GM18868 (cell line): ENCODE data around the gene CYSLTR2.

Source experiments
- ATAC-seq: cut with Tn5 transposase; IDR thresholded peaks from one replicate; pipeline ENCODE4 v1.9.1; 2021; ENCODE audit warnings: mild to moderate bottlenecking, moderate library complexity; ENCODE audit not compliant: unreplicated experiment

Gene CYSLTR2, protein sequence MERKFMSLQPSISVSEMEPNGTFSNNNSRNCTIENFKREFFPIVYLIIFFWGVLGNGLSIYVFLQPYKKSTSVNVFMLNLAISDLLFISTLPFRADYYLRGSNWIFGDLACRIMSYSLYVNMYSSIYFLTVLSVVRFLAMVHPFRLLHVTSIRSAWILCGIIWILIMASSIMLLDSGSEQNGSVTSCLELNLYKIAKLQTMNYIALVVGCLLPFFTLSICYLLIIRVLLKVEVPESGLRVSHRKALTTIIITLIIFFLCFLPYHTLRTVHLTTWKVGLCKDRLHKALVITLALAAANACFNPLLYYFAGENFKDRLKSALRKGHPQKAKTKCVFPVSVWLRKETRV

DNA sequence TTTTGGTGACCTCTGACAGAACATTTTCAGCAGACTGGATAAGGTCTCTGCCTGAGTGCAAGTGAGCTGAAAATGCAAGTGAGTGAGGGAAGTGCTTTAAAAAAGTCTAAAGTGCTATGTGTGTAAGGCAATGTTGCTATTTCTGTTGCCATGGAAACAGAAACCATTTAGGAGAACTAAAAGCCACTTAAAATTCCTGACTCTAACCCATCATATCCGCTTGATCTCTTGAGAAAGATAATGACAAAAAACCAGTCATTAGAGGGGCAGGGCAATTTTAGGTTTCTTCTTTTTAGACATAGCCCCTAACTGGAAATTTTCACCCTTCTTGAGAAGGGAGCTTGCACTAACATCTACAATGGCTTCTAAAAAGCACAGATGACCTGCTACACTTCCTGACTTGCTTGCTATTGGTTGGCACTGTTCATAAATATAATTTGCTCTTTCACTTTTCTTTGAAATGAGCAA, at the start of gene CYSLTR2:
CYSLTR2 (plus strand) TSS at position 458 of the 468 bp plus-strand sequence. CDS start 52,889 bp downstream, outside the sequence.
- ATAC-seq, result peak; percentile 73

DNA sequence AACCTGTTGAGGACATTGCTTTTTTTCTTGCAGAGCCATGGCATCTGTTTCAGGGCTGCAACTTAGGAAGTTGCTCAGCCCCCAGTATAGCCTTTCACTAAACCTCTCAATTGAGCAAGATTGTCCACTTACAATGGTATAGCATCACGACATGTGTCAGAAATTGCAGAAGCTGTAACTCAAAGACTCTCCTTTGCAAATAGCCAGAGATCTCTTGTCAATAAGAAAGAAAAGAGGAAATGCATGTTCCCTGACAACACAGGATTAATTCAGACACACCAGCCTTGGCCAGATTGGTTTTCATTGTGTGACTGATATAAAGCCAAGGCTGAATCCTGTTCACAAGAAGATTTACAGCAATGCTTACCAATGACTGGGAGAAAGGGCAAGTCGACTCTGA, 38.7 kb upstream of the CYSLTR2 start:
- no peak for ATAC-seq

DNA sequence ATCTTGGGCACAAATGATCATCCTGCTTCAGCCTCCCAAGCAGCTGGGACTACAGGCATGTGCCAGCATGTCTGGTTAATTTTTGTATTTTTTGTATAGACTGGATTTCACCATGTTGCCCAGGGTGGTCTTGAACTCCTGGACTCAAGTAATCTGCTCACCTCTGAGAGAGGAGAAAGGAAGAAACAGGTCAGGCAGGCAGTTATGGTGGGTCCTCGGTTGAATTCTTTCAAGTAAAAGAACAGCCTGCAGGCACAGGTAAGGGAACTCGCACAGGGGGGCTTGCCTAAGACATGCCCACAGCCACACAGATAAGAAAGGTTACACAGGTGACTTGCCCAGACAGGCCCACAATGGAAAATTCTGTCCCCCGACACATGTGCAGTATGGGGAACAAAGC, 34.8 kb upstream of the CYSLTR2 start:
- no peak for ATAC-seq

DNA sequence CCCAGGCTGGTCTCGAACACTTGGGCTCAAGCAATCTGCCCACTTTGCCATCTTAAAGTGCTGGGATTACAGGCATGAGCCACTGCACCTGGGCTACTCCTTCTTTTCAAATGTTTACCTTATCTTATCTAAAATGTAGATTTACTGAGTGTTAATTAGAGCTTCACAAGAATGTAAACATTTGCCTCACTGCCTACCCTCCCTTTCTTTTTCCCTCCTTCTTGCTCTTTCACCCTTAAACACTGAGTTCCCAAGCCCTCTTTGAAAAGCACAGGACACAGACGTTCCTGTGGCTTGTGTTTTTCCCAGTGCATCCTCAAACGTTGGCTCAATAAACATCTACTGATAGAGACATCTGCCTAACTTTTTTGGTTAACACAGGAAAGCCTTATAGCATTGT, 32.7 kb upstream of the CYSLTR2 start:
- no peak for ATAC-seq

DNA sequence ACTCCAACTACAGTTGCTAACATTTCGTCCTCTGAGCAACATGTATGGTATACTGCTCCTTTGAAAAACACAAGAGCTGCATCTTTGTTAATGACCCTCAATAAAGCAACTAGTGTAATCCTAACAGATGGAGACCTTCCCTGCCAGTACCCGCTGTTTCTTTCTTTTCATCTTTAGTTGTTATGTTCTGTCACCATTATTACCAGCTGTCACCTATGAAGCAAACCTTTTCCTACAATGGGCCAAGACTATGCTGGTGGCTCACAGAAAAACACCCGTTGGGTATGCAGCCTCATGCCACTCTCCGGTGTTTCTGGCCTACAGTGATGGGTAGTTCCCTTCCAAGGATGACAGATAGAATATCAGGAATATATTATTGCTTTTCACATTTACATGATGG, 29.7 kb upstream of the CYSLTR2 start:
- ATAC-seq, result no peak

DNA sequence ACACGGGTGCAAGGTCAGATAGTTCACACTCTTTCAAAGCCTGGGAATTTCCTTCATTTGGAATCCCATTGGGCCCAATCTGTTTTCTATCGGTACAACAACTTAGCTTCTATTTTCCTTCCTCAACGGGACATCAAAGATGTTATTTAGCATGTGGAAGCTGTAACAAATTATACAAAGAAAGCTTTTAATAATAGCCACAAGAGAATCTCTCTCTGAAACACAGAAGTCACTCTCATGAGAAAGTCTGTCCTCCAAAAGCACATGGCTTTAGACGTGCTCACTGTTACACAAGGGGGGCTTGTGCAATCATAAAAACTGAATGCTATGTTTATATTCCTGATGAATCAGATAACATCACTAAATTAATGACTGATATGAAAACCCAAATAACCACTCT, 28.9 kb upstream of the CYSLTR2 start:
- no peak for ATAC-seq

DNA sequence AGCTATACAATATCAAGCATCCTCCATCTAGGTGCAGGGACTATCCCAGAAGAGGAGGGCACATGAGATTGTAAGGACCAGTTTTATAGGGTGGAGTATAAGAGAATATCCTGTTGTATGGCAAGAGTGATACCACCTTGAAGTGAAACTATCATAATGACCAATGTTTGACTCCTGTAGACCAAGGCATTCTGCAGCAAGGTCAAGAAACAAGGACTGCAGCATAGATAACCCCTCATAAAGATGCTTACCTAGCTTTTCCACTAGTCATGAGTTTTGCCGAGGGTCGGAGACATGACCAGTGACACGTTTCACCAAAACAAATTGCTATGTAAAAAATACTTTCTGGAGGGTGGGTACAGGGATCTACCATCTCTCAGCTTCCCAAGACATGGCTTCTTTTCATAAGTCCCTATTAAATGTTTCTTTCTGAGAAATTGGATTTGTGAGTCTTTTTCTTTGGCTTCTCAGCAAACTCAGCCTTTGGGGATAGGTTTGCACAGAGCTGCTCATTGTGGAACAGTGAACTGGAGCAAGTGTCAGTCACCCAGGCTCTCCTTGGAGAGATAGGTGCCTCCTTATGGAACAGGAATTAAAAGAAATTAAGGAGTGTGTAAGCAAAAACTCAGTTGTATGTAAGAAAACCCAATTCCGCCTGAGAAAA, 28.2 kb upstream of the CYSLTR2 start:
- no peak for ATAC-seq

DNA sequence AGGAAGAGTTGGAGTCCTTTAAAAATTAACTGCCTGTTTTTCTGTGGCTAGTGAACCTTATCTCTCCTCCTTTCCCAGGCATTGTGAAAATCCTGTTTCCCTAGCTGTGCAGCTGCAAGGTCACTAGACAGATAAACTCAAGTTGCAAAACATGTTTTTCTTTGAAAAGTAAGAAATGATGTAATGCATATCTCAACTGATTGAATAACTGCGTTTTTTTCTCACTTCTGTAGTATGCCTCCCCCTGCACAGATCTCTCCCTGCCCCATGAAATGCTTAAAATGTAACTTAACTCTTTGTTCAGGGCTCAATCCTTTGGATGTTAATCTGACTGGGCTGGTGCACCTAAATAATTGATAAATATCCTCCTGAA, 27.7 kb upstream of the CYSLTR2 start:
- ATAC-seq, result no peak

DNA sequence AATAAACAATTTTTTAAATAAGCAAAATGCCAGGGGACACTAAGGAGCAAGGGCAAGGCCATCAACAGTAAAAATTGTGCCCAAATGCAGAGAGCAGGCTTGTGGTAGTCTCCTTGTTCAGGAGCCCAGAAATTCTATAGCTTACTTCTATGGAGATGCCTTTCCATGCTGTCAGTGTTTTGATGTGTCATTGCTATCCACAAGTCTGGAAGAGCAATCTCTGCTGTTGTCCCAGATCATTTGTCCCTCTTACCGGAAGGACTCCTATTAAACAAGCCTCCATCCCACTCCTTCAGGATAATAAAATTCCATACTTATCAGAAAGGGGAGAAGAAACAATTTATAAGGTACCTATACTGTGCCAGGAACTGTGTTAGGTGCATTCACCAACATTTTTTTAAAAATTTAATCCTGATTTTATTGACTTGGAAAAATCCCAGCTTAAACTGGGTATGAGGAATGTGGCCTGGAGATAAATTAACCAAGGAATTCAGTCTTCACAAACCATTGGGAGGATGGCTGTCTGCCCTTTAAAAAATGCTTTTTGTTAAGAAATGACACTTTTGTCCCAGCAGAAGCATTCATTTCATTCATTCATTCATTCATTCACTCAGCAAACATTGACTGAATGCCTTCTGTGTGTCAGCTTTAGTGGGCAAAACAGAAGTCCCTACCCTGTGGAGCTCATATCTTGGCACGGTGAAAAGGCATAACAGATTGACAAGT, 26.8 kb upstream of the CYSLTR2 start:
- ATAC-seq, result no peak

DNA sequence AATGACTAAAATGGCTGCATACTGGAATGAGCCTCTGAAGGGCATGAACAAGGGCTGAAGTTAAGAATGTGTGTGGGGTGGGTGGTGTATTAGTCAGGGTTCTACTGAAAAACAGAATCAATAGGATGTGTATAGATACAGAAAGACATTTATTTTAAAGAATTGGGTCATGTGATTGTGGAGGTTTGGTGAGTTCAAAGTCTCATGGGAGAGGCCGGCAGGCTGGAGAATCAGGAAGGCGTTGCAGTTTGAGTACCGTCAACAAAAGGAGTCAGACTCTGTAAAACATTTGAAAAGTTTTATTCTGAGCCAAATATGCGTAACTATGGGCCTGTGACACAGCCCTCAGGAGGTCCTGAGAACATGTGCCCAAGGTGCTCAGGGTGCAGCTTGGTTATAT, 24.5 kb upstream of the CYSLTR2 start:
- ATAC-seq, result no peak

DNA sequence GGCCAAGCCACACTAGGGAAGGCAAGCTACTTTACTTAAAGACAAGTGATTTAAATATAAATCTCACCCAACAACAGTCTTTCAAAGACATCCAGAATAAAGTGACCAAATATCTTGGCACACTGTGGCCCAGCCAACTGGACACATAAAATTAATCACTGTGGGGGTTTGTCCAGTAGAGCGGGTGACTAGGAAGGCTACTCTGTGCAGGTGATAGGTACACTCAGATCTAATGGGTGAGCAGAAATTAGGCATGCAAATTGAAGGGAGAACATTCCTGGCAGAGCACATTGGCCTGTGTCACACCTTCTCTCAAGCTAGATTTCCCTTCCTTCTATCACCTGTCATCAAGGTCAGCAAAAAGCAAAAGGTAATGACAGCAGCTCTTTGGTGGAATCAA, 23.4 kb upstream of the CYSLTR2 start:
- no peak for ATAC-seq

DNA sequence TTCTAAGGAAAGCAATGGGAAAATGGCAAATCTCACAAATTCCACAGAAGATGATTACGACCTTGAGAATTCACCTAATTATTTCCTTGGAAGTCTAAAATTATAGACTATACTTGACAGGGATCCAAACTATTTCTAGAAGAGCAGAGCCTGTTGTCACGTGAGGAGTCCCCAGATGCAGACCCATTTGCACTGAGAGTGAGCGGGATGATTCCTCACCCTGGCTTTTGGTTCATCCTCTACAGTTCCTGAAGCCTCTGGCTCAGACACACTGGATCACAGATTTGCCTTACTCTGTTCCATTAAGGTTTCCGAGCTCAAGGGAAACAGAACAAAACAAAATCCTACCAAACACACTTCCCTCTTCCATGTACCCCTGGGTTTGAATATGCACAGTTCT, 23.0 kb upstream of the CYSLTR2 start:
- no peak for ATAC-seq

DNA sequence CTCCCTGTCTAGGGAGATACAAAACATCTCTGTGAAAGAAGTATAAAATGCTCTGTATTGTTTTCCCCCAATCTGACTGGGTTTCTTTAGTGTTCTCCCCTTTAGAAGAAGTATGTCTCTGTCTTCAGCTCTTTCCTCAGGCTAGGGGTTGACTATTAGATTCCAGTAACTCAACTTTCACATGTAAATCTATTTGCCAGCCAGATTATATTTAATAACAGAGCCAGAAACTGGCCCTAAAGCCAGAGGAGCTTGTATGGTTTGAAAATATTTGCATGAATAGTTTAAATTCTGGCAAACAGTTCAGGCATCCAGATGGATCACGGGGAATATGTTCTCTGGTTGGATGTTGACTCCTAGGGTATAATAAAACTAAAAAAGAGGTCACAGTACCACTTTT, 22.3 kb upstream of the CYSLTR2 start:
- no peak for ATAC-seq

DNA sequence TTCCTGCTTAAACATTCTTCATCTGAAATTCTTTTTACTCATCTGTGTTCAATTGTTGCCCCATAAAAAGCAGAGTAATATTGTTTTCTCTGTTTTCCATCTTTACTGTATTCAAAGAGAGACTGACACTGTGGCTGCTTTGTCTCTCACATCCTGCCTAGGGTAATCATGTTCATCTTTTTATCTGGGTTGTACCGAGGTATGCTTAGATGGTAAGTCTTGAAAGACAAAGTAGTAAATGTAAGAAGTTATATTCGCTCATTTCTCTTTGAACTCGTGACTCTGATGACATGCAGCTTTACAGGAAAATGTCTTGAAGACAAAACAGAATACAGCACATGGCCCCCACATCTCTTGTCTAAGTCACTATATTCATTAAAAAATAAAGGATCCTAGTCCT, 20.0 kb upstream of the CYSLTR2 start:
- ATAC-seq, result no peak

DNA sequence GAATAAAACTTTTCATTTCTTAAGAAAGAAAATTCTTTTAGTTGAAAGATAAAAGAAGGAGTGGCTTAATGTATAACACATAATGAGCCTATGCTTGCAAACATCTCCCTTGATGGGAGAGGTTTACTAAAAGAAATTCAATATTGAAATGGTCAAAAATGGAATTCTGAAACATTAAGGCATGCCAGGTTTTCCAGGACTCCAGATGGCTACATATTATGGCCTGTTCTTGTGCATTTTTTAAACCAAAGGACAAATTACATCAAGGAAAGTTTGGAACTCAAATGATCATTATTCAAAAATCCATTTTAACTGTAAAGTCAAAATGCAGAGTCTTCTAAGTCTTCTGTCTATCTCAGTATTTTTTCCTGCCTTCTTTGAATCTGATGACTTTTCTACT, 19.1 kb upstream of the CYSLTR2 start:
- no peak for ATAC-seq

DNA sequence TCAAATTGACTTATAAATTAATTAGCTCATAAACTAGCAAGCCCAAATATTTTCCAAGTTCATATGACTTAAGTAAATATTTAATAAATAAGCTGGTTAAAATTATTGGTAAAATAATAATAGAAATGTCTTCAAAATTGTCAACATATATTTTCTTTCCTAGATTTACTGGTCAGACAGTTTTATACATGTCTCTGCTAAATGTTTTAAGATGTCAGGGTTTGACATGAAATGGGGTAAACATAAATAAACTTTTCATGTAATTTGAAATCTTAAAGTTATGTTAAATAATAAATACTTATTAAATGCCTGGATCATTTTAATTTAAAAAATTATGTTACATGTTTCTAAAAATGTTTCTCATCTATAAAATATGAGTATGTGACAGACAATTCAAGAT, 18.3 kb upstream of the CYSLTR2 start:
- no peak for ATAC-seq

DNA sequence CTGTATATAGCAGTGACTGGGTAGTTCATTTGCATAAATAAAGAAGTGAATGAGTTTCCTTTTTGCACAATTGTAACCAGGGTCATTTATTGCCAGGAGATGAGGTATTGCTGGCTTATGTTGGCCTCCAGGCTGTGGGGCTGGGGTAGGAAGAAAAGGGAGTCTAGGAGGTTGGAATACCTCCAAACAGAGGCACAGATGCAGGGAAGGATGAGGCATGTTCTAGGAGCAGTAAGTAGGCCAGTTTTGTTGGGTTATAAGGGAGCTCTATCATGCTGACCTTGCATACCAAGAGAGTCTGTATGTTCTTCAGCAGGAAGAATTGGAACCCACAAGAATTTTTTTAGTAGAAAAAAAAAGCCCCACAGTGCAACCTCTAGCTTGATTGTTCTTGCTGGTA, 17.2 kb upstream of the CYSLTR2 start:
- no peak for ATAC-seq

DNA sequence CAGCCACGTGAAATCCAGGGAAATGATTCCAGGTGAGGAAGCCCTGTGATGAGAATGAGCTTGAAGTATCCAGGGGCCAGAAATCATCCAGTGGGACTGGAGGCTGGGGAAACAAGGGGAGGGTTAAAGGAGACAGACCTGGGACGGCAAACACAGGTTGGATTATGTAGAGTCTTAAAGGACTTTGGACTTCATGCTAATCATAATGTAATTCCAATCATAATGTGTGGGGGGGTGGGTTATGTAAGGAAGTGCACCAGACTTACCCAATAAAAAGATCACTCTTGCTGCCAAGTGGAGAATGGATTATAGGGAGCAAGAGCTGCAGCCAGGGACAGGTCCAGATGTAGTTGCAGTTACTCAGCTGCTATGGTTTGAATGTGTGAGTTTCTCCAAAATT, 16.1 kb upstream of the CYSLTR2 start:
- ATAC-seq, result no peak

DNA sequence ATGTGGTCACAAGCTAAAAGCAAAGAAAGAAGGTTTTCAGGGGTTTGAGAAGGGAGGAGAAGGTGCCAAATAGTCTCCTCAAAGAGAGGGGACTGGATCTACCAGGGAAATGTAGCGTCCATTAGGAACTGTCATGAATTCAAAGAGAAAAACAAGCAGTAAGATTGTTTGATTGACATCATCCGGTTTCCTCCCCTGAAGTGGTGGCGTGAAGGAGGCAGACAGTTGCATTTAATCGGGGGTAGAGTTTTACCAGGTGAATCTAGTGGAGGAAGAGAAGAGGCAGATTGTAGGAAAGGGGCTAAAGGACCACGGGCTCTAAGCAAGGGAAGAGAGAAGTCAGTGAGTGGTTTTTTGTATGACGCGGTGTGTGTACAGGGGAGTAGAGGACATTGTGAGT, 13.0 kb upstream of the CYSLTR2 start:
- ATAC-seq, result no peak

DNA sequence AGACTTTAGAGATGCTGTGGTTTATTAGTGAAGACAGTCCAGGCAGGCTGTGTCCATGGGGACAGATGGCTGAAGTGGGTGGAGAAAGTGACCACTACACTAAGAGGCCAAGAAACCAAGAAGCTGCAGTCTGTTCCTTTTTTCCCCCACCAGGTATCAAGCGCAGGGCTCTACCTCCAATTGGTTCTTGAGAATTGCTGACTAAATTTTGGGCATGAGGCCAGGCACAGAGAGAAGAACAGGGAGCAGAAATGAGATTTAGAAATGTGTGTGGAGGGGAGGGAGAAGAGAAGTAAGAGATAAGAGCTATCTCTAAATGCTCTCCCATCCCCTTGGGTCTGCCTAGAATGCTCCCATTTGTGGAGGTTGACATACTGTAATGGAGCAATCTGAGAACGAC, 12.3 kb upstream of the CYSLTR2 start:
- ATAC-seq, result no peak

DNA sequence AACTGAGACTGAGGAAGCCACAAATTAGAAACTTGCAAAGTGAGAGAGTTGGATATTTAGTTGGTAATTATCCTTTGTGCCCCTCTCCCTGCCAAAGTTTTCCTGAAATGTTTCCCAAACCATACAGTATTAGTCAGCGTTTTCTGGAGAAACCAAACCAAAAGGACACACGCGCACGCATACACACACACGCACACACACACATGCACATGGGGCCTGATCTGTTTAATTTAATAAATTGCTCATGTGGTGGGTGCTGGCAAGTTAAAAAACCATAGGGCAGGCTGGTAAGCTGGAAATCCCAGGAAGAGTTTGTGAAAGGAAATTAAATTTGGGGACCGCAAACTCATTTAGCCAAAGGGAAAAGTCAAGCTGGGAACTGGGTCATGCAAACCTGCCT, 11.7 kb upstream of the CYSLTR2 start:
- ATAC-seq, result no peak

DNA sequence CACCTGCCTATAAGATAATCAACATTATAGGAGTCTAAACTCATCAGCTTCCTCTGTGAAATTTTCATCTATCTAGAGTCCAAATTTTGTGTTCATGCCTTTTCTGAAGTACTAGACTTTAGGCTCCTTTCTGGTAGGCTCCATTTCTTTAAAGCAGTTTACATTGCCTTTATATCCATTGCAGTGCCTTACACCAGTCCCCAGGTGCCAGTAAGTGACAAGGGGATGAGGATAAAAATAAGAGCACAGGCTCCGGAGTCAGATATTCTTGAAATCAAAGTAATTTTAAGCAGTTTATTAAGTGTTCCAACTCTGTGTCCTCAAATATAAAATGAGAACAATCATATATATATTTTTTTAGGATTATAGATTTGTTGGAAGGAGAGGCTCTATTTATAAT, 10.6 kb upstream of the CYSLTR2 start:
- no peak for ATAC-seq
